SU-DHL-6 (cell line): ENCODE results near the gene EXOSC3.

Source experiments
- EZH2phosphoT487 ChIP-seq: fragments of 200-600 bp; sonication (generic), shearing (Covaris generic); conservative IDR thresholded peaks from 2 replicates; pipeline ENCODE4 v1.6.1; 2018; ENCODE audit warnings: mild to moderate bottlenecking, antibody characterized with exemption, low read length, moderate library complexity, mixed read lengths
- TF ChIP-seq, protein P1 (sequence below): fragments of 200-600 bp; sonication (generic); IDR thresholded peaks from one replicate; pipeline ENCODE4 v1.5.1; 2017; ENCODE audit warnings: antibody characterized with exemption, mild to moderate bottlenecking, low read length, moderate library complexity; ENCODE audit not compliant: insufficient read depth, poor library complexity, severe bottlenecking

DNA sequence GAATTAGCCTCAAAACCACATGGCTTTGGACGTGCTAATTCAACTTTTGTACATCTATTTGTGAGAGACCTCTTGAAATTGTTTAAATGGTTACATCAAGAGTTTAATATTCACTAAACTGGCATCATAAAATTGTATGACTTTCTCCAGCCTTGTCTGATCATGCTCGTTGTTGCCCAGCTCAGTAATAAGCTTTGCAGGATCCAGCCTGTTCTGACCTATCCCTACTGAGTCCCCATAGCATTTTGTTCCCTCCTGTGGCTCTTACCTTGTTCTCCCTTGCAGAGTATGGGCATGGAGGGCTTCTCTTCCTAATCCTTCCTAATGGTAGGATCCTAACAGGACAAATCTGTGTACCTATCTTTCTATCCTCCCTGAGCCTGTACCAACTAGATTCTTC is 6.3 kb downstream of the EXOSC3 start:
- TF ChIP-seq, protein P1, sequence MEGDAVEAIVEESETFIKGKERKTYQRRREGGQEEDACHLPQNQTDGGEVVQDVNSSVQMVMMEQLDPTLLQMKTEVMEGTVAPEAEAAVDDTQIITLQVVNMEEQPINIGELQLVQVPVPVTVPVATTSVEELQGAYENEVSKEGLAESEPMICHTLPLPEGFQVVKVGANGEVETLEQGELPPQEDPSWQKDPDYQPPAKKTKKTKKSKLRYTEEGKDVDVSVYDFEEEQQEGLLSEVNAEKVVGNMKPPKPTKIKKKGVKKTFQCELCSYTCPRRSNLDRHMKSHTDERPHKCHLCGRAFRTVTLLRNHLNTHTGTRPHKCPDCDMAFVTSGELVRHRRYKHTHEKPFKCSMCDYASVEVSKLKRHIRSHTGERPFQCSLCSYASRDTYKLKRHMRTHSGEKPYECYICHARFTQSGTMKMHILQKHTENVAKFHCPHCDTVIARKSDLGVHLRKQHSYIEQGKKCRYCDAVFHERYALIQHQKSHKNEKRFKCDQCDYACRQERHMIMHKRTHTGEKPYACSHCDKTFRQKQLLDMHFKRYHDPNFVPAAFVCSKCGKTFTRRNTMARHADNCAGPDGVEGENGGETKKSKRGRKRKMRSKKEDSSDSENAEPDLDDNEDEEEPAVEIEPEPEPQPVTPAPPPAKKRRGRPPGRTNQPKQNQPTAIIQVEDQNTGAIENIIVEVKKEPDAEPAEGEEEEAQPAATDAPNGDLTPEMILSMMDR = no peak
- TF ChIP-seq EZH2phosphoT487 = no peak
